Subcutaneous preadipocyte (primary cell): ENCODE measurements around the gene AJAP1. TPM values are rescaled to one million over a fixed set of nuclear protein-coding genes. Genes with fewer than 3 reads are reported as not detected.

ENCODE experiments used
- total RNA-seq: library from RNA; depleted of rRNA; stranded (reverse); fragments of >200 nt; gene quantifications from 2 replicates; pipeline ENCODE4 v1.2.3, GENCODE V29; 2012

Gene AJAP1, protein sequence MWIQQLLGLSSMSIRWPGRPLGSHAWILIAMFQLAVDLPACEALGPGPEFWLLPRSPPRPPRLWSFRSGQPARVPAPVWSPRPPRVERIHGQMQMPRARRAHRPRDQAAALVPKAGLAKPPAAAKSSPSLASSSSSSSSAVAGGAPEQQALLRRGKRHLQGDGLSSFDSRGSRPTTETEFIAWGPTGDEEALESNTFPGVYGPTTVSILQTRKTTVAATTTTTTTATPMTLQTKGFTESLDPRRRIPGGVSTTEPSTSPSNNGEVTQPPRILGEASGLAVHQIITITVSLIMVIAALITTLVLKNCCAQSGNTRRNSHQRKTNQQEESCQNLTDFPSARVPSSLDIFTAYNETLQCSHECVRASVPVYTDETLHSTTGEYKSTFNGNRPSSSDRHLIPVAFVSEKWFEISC
- total RNA-seq = under 0.01 TPM in 2 replicates

DNA sequence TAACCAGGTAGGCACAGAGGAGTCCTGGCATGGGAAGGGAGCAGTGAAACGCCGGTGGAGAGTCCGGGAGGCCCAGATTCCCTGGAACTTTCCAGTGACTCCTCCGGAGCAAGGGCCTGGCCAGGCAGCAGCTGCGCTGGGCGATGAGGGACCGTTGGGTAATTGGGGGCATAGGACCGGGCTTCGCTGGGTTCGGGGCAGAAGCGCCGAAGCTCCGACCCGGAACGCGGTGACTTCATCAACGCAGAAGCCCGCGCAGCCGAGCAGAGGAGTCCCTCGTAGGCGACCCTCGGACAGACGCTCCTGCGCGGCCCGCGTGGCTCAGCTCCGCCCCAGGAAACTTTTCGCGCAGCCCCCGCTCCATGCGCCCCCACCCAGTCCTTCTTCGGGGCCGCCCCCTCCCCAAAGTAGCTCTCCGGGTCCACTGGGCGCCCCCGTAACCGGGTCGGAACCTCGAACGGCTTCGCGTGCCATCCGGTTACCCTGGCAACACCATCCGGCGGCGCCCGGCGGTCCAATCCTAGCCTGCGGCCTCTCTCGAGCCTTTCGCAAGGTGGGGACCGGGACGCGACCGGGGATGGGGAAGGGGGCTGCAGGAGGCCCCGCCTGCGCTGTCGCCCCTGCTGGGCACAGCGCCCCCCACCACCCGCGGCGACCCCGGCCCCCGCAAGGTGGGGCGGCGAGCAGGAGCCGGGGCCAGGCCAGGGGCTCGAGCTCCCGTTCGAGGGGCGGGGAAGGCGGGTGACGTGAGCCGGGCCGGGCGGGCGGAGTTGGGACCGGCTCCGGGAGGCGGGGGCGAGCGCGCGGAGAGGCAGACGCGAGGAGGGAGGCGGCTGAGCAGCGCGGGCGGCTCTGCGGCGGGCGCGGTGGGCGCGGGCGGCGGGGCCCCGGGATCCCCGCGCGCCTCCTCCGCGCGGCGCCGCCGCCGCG is at the start of gene AJAP1:
TSS of gene AJAP1 (plus strand) at position 814 of the 930 bp plus-strand sequence. CDS start 817 bp downstream, outside the sequence.

